ENCODE results near the gene PITPNM3. TPM values are rescaled to one million over a fixed set of nuclear protein-coding genes. Genes with fewer than 3 reads are reported as not detected.
"Not testable (repeated sequence)": the region's sequence is repeated elsewhere in the genome, so short reads cannot be mapped to it uniquely, and the experiment has no call there.

Gene PITPNM3
- total RNA-seq, 4 donors from 2014 or later = 12.7 to 51.6 (median 29.7) TPM

DNA sequence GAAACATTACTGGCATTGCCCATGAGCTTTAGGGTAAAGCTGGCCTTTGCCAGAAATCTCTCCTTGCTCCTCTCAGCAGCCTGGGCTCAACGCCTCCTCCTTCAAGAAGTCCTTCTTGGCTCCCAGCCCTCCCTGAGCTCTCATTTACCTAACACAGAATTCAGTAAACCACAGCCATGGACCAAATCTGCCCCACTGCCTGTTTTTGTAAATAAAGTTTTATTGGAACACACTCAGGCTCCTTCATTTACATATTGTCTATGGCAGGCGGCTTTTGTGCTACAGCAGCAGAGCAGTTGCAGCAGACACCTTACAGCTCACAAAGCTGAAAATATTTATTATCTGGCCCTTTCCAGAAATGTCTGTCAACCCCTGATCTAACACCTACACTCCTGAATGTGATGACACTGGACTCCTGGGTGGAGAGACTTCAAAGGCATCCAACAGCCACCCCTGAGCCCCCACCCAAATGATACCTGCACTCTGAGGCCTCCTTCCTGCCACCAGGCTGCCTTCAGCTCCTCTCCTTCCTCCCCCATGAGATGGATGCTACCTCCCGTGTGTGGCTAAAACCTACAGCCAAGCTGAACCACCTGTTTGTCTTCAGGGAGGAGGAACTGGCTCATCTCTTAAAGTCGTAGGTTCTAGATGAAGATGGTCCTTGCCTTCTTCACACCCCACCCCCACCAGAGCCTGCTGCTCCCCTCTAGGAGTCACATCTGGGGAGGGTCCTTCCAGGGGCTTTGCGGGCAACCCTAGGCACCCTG lies 70.5 kb downstream of the PITPNM3 start:
- H3K4me3 ChIP-seq = no peak overlapping the region
- in situ Hi-C loops (cut with MboI; ENCODE audit: low pct_ligation_motif_present in 1 of 4, low pct_unique_long_range_greater_than_20kb in 1 of 4, low sequenced_read_pairs in 3 of 4) = no loop called here
- H3K27ac ChIP-seq = no peak overlapping the region
- intact Hi-C loops (cut with DNase I; ENCODE audit: low total_unique reads) = no loop called here
- TF ChIP-seq POLR2AphosphoS5 (IDR thresholded peaks at IDR 0.05) (no peak), POLR2A (IDR thresholded peaks at IDR 0.05) (no peak), EP300 (IDR thresholded peaks at IDR 0.05; ENCODE audit: low read depth) (no peak)
- TF ChIP-seq, protein P1, sequence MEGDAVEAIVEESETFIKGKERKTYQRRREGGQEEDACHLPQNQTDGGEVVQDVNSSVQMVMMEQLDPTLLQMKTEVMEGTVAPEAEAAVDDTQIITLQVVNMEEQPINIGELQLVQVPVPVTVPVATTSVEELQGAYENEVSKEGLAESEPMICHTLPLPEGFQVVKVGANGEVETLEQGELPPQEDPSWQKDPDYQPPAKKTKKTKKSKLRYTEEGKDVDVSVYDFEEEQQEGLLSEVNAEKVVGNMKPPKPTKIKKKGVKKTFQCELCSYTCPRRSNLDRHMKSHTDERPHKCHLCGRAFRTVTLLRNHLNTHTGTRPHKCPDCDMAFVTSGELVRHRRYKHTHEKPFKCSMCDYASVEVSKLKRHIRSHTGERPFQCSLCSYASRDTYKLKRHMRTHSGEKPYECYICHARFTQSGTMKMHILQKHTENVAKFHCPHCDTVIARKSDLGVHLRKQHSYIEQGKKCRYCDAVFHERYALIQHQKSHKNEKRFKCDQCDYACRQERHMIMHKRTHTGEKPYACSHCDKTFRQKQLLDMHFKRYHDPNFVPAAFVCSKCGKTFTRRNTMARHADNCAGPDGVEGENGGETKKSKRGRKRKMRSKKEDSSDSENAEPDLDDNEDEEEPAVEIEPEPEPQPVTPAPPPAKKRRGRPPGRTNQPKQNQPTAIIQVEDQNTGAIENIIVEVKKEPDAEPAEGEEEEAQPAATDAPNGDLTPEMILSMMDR (IDR thresholded peaks at IDR 0.05) = no peak
- no peaks in the 10 kb centered on the region for H3K27me3 ChIP-seq
- WGBS, 2 donors (ENCODE audit: low coverage in 1 of 2) = 69 to 80% methylated on average over 1 to 5 of the region's 5 CpGs
- no peaks in the 10 kb centered on the region for H3K4me1 ChIP-seq
- no peaks in the 10 kb centered on the region for H3K9me3 ChIP-seq
- H3K36me3 ChIP-seq = no peaks in the 10 kb centered on the region
- no peak for DNase-seq

DNA sequence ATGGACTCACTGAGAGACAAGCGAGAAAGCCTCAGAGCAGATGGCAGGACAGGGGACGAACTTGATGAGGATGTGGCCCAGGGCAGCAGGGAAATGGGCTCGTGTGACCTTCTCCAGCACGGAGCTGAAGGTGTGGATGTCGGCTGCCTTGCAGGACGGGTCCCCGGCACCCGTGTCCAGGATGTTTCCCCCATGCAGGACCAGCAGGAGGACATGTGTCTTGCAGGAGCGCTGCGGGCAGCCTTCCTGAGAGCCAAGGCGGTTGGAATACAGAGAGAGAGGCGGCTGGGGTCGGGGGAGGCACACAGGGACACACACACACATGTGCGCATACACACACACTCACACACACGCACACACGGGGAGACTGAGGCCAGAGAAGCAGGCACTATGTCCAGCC lies 72.8 kb downstream of the PITPNM3 start:
- TF ChIP-seq POLR2A (IDR thresholded peaks at IDR 0.05) (no peak), EP300 (IDR thresholded peaks at IDR 0.05; ENCODE audit: low read depth) (no peak)
- H3K36me3 ChIP-seq = no peaks in the 10 kb centered on the region
- H3K9me3 ChIP-seq = no peaks in the 10 kb centered on the region
- WGBS, 2 donors (ENCODE audit: low coverage in 1 of 2) = 90 to 100% methylated on average over 2 to 16 of the region's 16 CpGs
- no peak overlapping the region for H3K27ac ChIP-seq
- DNase-seq = no peak
- intact Hi-C loops (cut with DNase I; ENCODE audit: low total_unique reads) (no loop called here), in situ Hi-C loops (cut with MboI; ENCODE audit: low pct_ligation_motif_present in 1 of 4, low pct_unique_long_range_greater_than_20kb in 1 of 4, low sequenced_read_pairs in 3 of 4) (no loop called here)
- no peaks in the 10 kb centered on the region for H3K27me3 ChIP-seq
- H3K4me3 ChIP-seq = no peak overlapping the region
- no peaks in the 10 kb centered on the region for H3K4me1 ChIP-seq

- H3K27ac ChIP-seq; H3K9me3 ChIP-seq; H3K4me3 ChIP-seq; H3K36me3 ChIP-seq; H3K4me1 ChIP-seq; in situ Hi-C loops (cut with MboI; ENCODE audit: low pct_ligation_motif_present in 1 of 4, low pct_unique_long_range_greater_than_20kb in 1 of 4, low sequenced_read_pairs in 3 of 4); DNase-seq; intact Hi-C loops (cut with DNase I; ENCODE audit: low total_unique reads); H3K27me3 ChIP-seq: not testable (repeated sequence)
- WGBS, 2 donors (ENCODE audit: low coverage in 1 of 2) = 72 to 80% methylated on average over 3 to 10 of the region's 10 CpGs
Measured at GRCh38 chr17:6482796-6483195, 73.6 kb downstream of the PITPNM3 start.

DNA sequence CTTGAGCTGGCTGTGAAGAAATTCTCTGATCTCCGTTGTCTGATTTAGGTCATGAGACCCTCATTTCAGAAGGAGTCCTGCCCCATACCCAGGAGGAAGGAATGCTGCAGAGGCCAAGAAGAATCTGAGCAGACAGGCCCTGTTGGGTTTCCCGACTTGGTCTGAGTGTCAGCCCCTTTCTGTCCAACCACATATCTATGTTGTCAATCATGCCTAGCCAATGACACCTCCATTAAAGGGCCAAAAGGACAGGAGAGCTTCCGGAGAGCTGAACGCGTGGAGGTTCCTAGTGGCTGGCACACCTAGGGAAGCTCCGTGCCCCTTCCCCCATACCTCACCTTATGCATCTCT lies 74.3 kb downstream of the PITPNM3 start:
- H3K27me3 ChIP-seq = no peaks in the 10 kb centered on the region
- TF ChIP-seq POLR2AphosphoS5 (IDR thresholded peaks at IDR 0.05) = no peak
- no peak for TF ChIP-seq EP300 (IDR thresholded peaks at IDR 0.05; ENCODE audit: low read depth)
- no peaks in the 10 kb centered on the region for H3K36me3 ChIP-seq
- no peak for DNase-seq
- H3K9me3 ChIP-seq = no peaks in the 10 kb centered on the region
- H3K27ac ChIP-seq = no peak overlapping the region
- no peaks in the 10 kb centered on the region for H3K4me1 ChIP-seq
- no peak overlapping the region for H3K4me3 ChIP-seq
- in situ Hi-C loops (cut with MboI; ENCODE audit: low pct_ligation_motif_present in 1 of 4, low pct_unique_long_range_greater_than_20kb in 1 of 4, low sequenced_read_pairs in 3 of 4) (no loop called here), intact Hi-C loops (cut with DNase I; ENCODE audit: low total_unique reads) (no loop called here)
- WGBS, 2 donors (ENCODE audit: low coverage in 1 of 2) = 90 to 100% methylated on average over 1 to 6 of the region's 6 CpGs

DNA sequence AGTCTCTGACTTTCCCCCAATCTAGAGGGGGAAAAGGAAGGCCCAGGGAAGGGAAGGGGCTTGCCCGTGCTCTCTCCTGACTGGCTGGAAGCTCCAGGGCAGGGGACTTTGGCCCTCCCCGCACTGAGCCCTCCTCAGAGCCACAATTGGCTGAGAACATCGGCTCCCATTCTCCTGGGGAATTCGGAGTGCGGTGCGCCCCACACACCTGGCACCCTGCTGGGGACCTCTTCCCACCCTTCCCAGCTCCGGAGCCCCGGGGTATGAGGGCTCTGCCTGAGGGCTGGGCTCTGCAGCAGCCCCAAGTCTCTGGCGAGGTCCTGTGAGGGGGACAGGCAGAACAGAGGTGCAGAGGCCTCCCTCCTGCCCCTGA lies 76.1 kb downstream of the PITPNM3 start:
- Histone ChIP-seq H3K36me3 (no peaks in the 10 kb centered on the region), H3K27ac (no peak overlapping the region), H3K4me1 (no peaks in the 10 kb centered on the region), H3K4me3 (no peak overlapping the region), H3K27me3 (no peaks in the 10 kb centered on the region), H3K9me3 (no peaks in the 10 kb centered on the region)
- intact Hi-C loops (cut with DNase I; ENCODE audit: low total_unique reads) (no loop called here), in situ Hi-C loops (cut with MboI; ENCODE audit: low pct_ligation_motif_present in 1 of 4, low pct_unique_long_range_greater_than_20kb in 1 of 4, low sequenced_read_pairs in 3 of 4) (no loop called here)
- no peak for DNase-seq
- WGBS, 2 donors (ENCODE audit: low coverage in 1 of 2) = 71% methylated on average over 5 of the region's 9 CpGs; no CpG with 5 or more reads in 1 of the 2 donors
- TF ChIP-seq POLR2AphosphoS5 (IDR thresholded peaks at IDR 0.05) (no peak), POLR2A (IDR thresholded peaks at IDR 0.05) (no peak), EP300 (IDR thresholded peaks at IDR 0.05; ENCODE audit: low read depth) (no peak)
- TF ChIP-seq, protein P1 (IDR thresholded peaks at IDR 0.05) = no peak

Data from transverse colon (tissue), 4 donors.